Measurements from ENCODE around the gene GXYLT2. TPM values are rescaled to one million over a fixed set of nuclear protein-coding genes. Genes with fewer than 3 reads are reported as not detected.
"Not testable (repeated sequence)": the region's sequence is repeated elsewhere in the genome, so short reads cannot be mapped to it uniquely, and the experiment has no call there.

The GXYLT2 gene
- polyA plus RNA-seq, 1 donor from 2014 or later = not detected

GRCh38 chr3:72995337-72995736 lies 107.5 kb downstream of the GXYLT2 start:
- Mint-ChIP-seq H3K27me3 (no peaks in the 10 kb centered on the region), H3K27ac (no peak overlapping the region), H3K9me3 (no peaks in the 10 kb centered on the region), H3K4me3 (peak overlapping the region in 2 of 4 donors; percentile 70 to 78), H3K36me3 (peaks cover 4% of the 10 kb centered on the region), H3K4me1 (peaks cover 23 to 26% (median 25%) of the 10 kb centered on the region in 3 donors)

GRCh38 chr3:72996121-72996472 lies 108.3 kb downstream of the GXYLT2 start:
- peaks cover 5% of the 10 kb centered on the region for H3K36me3 Mint-ChIP-seq
- no peaks in the 10 kb centered on the region for H3K27me3 Mint-ChIP-seq
- peak overlapping the region; percentile 85 to 96 (median 94) for H3K4me3 Mint-ChIP-seq
- H3K27ac Mint-ChIP-seq = peak overlapping the region; percentile 87 to 93 (median 88)
- H3K4me1 Mint-ChIP-seq = peaks cover 28 to 33% (median 32%) of the 10 kb centered on the region in 3 donors
- no peaks in the 10 kb centered on the region for H3K9me3 Mint-ChIP-seq

GRCh38 chr3:72996473-72997333 lies 108.9 kb downstream of the GXYLT2 start, which contains the start of gene PPP4R2:
Gene PPP4R2, plus strand, starts transcription at chr3:72996811. Its CDS starts 227 bp downstream, at chr3:72997038.
- Mint-ChIP-seq H3K27ac (peak within 1 kb of the TSS; percentile 88 to 93 (median 89)), H3K4me1 (peaks cover 28 to 33% (median 33%) of the 10 kb centered on the region in 3 donors), H3K27me3 (no peaks in the 10 kb centered on the region)

GRCh38 chr3:72997421-72997961 lies 109.6 kb downstream of the GXYLT2 start:
- Mint-ChIP-seq H3K4me1 (peaks cover 32 to 38% (median 33%) of the 10 kb centered on the region in 3 donors), H3K36me3 (peaks cover 5% of the 10 kb centered on the region), H3K4me3 (peak overlapping the region; percentile 85 to 96 (median 94)), H3K9me3 (no peaks in the 10 kb centered on the region), H3K27ac (peak overlapping the region; percentile 88 to 93 (median 89)), H3K27me3 (no peaks in the 10 kb centered on the region)

More at GRCh38 chr3:72996473-72997333, 108.9 kb downstream of the GXYLT2 start, which contains the start of gene PPP4R2:
- Mint-ChIP-seq H3K4me3 (peak within 1 kb of the TSS; percentile 85 to 96 (median 94)), H3K9me3 (no peaks in the 10 kb centered on the region), H3K36me3 (peaks cover 5% of the 10 kb centered on the region)

- H3K27me3 Mint-ChIP-seq = no peaks in the 10 kb centered on the region
- H3K36me3 Mint-ChIP-seq = peaks cover 5% of the 10 kb centered on the region
- no peaks in the 10 kb centered on the region for H3K9me3 Mint-ChIP-seq
- peaks cover 33 to 38% (median 34%) of the 10 kb centered on the region in 3 donors for H3K4me1 Mint-ChIP-seq
- peak overlapping the region; percentile 46 to 84 (median 76) for H3K4me3 Mint-ChIP-seq
- H3K27ac Mint-ChIP-seq = peak overlapping the region in 2 of 3 donors; percentile 82 to 93
Observed at GRCh38 chr3:72998466-72998865, 110.6 kb downstream of the GXYLT2 start.

- H3K36me3 Mint-ChIP-seq = peaks cover 7% of the 10 kb centered on the region
- no peaks in the 10 kb centered on the region for H3K27me3 Mint-ChIP-seq
- no peak overlapping the region for H3K27ac Mint-ChIP-seq
- H3K4me3 Mint-ChIP-seq = peak overlapping the region in 3 of 4 donors; percentile 17 to 65 (median 26)
- H3K4me1 Mint-ChIP-seq = peaks cover 31 to 44% (median 34%) of the 10 kb centered on the region in 3 donors
- no peaks in the 10 kb centered on the region for H3K9me3 Mint-ChIP-seq
Observed at GRCh38 chr3:72999951-73000350, 112.1 kb downstream of the GXYLT2 start.

- peak overlapping the region in 1 of 4 donors; percentile 32 for H3K4me3 Mint-ChIP-seq
- H3K27ac Mint-ChIP-seq = not testable (repeated sequence)
Observed at GRCh38 chr3:73003050-73003449, 115.2 kb downstream of the GXYLT2 start.

GRCh38 chr3:73004316-73004715 lies 116.5 kb downstream of the GXYLT2 start:
- Mint-ChIP-seq H3K4me3 (peak overlapping the region in 1 of 4 donors; percentile 17), H3K36me3 (peaks cover 12% of the 10 kb centered on the region), H3K27ac (peak overlapping the region in 1 of 3 donors; percentile 39), H3K27me3 (no peaks in the 10 kb centered on the region), H3K9me3 (no peaks in the 10 kb centered on the region), H3K4me1 (peaks cover 34 to 42% (median 37%) of the 10 kb centered on the region in 3 donors)

More at GRCh38 chr3:73003050-73003449, 115.2 kb downstream of the GXYLT2 start:
- peaks cover 12% of the 10 kb centered on the region for H3K36me3 Mint-ChIP-seq
- H3K9me3 Mint-ChIP-seq, H3K27me3 Mint-ChIP-seq: not testable (repeated sequence)
- H3K4me1 Mint-ChIP-seq = peaks cover 35 to 44% (median 37%) of the 10 kb centered on the region in 3 donors

GRCh38 chr3:73007992-73008712 lies 120.3 kb downstream of the GXYLT2 start:
- peaks cover 34 to 50% (median 43%) of the 10 kb centered on the region in 3 donors for H3K4me1 Mint-ChIP-seq
- H3K9me3 Mint-ChIP-seq = no peaks in the 10 kb centered on the region
- no peak overlapping the region for H3K27ac Mint-ChIP-seq

GRCh38 chr3:73009008-73009407 lies 121.2 kb downstream of the GXYLT2 start:
- peak overlapping the region in 1 of 3 donors; percentile 14 for H3K27ac Mint-ChIP-seq
- H3K9me3 Mint-ChIP-seq = no peaks in the 10 kb centered on the region
- peaks cover 37 to 49% (median 45%) of the 10 kb centered on the region in 3 donors for H3K4me1 Mint-ChIP-seq
- H3K27me3 Mint-ChIP-seq = no peaks in the 10 kb centered on the region
- H3K4me3 Mint-ChIP-seq = peak overlapping the region in 1 of 4 donors; percentile 40
- peaks cover 10% of the 10 kb centered on the region for H3K36me3 Mint-ChIP-seq

More at GRCh38 chr3:73007992-73008712, 120.3 kb downstream of the GXYLT2 start:
- Mint-ChIP-seq H3K27me3 (no peaks in the 10 kb centered on the region), H3K36me3 (peaks cover 11% of the 10 kb centered on the region), H3K4me3 (no peak overlapping the region)

- peaks cover 37 to 48% (median 44%) of the 10 kb centered on the region in 3 donors for H3K4me1 Mint-ChIP-seq
- no peaks in the 10 kb centered on the region for H3K9me3 Mint-ChIP-seq
- no peaks in the 10 kb centered on the region for H3K27me3 Mint-ChIP-seq
- H3K4me3 Mint-ChIP-seq = no peak overlapping the region
- peaks cover 9% of the 10 kb centered on the region for H3K36me3 Mint-ChIP-seq
- no peak overlapping the region for H3K27ac Mint-ChIP-seq
Observed at GRCh38 chr3:73009750-73010149, 121.9 kb downstream of the GXYLT2 start.

GRCh38 chr3:73010158-73010557 lies 122.3 kb downstream of the GXYLT2 start:
- Mint-ChIP-seq H3K27me3 (no peaks in the 10 kb centered on the region), H3K9me3 (no peaks in the 10 kb centered on the region), H3K36me3 (peaks cover 9% of the 10 kb centered on the region), H3K4me1 (peaks cover 36 to 48% (median 44%) of the 10 kb centered on the region in 3 donors), H3K4me3 (no peak overlapping the region), H3K27ac (no peak overlapping the region)

- Mint-ChIP-seq H3K4me1 (peaks cover 25 to 44% (median 33%) of the 10 kb centered on the region in 3 donors), H3K36me3 (peaks cover 2% of the 10 kb centered on the region), H3K4me3 (peak overlapping the region in 1 of 4 donors; percentile 17), H3K9me3 (peaks cover 0 to 2% (median 0%) of the 10 kb centered on the region in 3 donors), H3K27me3 (no peaks in the 10 kb centered on the region), H3K27ac (peak overlapping the region in 1 of 3 donors; percentile 1)
Observed at GRCh38 chr3:73018298-73018697, 130.5 kb downstream of the GXYLT2 start.

GRCh38 chr3:73018790-73019441 lies 131.1 kb downstream of the GXYLT2 start:
- Mint-ChIP-seq H3K27me3 (no peaks in the 10 kb centered on the region), H3K36me3 (peaks cover 2% of the 10 kb centered on the region), H3K4me3 (no peak overlapping the region), H3K4me1 (peaks cover 24 to 42% (median 33%) of the 10 kb centered on the region in 3 donors), H3K27ac (no peak overlapping the region), H3K9me3 (peaks cover 0 to 2% (median 0%) of the 10 kb centered on the region in 3 donors)
